ENCODE results near the gene KTN1.

The KTN1 gene

DNA sequence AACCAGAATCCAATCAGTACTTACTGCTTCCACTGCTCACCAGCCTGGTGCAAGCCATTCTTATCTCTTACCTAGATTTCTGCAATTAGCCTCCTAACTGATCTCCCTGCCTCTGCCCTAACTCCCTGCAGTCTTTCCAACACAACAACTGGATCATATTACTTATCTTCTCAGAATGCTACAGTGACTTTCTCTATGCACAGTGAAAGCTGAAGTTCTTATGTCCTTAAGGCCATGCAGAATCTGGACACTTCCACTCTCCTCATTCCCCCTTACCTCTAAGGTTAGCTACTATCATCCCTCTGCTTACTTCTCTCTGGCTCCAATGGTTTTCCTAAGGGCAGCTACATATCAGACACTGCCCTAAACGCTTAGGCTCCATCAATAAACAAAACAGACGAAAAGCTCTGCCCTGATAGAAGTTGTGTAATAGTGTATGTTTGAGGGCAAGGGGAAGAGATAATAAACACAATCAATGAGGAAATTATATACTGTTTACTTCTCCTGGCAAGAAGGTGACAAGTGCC is 4.0 kb downstream of the KTN1 start:
- FAIRE-seq, result no peak
- DNase-seq (ENCODE audit: insufficient read length, low spot score), result no peak
- TF ChIP-seq, protein P1, sequence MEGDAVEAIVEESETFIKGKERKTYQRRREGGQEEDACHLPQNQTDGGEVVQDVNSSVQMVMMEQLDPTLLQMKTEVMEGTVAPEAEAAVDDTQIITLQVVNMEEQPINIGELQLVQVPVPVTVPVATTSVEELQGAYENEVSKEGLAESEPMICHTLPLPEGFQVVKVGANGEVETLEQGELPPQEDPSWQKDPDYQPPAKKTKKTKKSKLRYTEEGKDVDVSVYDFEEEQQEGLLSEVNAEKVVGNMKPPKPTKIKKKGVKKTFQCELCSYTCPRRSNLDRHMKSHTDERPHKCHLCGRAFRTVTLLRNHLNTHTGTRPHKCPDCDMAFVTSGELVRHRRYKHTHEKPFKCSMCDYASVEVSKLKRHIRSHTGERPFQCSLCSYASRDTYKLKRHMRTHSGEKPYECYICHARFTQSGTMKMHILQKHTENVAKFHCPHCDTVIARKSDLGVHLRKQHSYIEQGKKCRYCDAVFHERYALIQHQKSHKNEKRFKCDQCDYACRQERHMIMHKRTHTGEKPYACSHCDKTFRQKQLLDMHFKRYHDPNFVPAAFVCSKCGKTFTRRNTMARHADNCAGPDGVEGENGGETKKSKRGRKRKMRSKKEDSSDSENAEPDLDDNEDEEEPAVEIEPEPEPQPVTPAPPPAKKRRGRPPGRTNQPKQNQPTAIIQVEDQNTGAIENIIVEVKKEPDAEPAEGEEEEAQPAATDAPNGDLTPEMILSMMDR (IDR thresholded peaks at IDR 0.05; ENCODE audit: insufficient read depth, missing control alignments), result no peak

DNA sequence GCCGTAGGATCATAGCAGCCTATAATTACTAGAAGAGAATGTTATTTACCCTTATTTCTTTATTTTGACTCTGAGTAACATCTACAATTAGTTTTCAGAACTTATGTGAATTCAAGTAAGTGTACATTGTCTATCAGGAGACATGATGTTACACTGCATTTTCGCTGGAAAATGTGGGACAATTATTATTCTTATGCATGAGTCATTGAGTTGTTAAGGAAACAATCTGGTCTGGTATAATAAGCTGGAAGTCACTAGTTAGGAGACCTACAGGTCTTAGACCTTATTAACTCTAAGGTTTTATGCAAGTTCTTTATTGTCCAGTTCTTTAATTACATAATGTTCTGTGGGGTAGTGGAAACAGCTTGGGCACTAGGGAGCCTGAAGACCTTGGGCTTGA is 5.8 kb downstream of the KTN1 start:
- no peak for DNase-seq (ENCODE audit: insufficient read length, low spot score)
- FAIRE-seq, result peak; percentile 6
- TF ChIP-seq, protein P1 (IDR thresholded peaks at IDR 0.05; ENCODE audit: insufficient read depth, missing control alignments), result no peak

DNA sequence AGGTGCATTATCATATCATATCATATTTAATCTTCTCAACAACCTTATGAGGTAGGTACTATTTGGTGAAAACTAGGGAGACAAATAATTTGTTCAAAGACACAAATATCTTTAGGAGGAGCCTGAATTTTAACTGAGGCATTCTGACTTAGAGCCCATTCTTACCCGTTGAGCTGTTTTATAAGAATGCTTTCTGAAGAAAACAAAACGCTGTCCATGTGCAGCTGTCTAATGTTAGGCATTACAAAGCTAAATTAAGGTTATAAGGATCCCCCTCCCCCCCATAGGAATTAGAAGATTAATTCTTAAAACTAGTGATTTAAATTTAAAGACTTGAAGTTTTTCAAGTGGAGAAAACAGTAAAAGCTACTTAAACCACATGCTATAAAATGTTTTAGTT is 6.4 kb downstream of the KTN1 start:
- FAIRE-seq (no peak), DNase-seq (ENCODE audit: insufficient read length, low spot score) (no peak)
- TF ChIP-seq, protein P1 (IDR thresholded peaks at IDR 0.05; ENCODE audit: insufficient read depth, missing control alignments), result no peak

DNA sequence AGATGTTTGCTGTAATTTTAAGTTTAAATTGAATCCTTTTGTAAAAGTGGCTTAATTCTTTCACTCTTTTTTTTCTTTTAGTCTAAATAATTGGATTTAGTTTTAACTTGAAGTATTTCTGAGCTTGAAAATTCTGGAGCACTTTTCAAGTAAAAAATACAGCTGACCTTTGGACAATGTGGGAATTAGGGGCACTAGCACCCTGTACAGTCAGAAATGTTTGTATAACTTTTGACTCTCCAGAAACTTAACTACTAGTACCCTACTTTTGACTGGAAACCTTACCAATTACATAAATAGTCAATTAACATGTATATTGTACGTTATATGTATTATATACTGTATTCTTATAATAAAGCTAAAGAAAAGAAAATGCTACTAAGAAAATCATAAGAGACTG is 7.8 kb downstream of the KTN1 start:
- TF ChIP-seq, protein P1 (IDR thresholded peaks at IDR 0.05; ENCODE audit: insufficient read depth, missing control alignments), result no peak
- DNase-seq (ENCODE audit: insufficient read length, low spot score) (no peak), FAIRE-seq (no peak)

DNA sequence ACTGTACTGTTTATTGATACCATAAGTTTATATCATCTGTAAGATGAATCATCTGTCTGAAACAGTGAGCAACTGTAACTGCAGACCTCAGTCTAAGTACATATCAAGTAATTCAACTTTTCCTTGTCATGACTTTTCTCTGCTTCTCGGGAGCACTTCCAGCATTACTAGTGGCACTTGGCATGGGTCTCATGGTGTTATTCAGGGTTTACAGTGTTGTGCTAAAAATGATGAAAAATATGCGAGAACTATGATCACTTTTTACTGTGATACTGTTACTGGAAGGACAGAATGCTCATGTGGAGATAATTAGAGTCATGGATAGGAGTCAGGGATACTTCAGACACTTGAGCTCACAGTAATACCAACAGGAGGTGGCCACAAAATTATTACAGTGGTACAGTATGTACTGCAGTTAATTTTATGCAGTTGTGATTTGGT is 8.3 kb downstream of the KTN1 start:
- DNase-seq (ENCODE audit: insufficient read length, low spot score) (no peak), FAIRE-seq (no peak)

DNA sequence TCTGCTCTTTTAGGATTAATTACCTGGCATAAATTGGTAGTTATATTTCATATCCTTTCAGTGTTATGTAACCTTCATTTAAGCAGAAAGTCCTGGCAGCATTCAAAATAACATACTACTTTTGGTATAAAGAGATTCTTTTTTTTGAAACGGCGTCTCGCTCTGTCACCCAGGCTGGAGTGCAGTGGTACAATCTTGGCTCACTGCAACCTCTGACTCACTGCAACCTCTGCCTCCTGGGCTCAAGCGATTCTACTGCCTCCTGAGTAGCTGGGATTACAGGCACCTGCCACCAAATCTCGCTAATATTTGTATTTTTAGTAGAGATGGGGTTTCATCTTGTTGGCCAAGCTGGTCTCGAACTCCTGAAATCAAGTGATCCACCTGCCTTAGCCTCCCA is 9.2 kb downstream of the KTN1 start:
- DNase-seq (ENCODE audit: insufficient read length, low spot score) (no peak), FAIRE-seq (no peak)
- TF ChIP-seq, protein P1 (IDR thresholded peaks at IDR 0.05; ENCODE audit: insufficient read depth, missing control alignments), result no peak

More for the DNA sequence above, 8.3 kb downstream of the KTN1 start:
- TF ChIP-seq, protein P1 (IDR thresholded peaks at IDR 0.05; ENCODE audit: insufficient read depth, missing control alignments), result no peak

DNA sequence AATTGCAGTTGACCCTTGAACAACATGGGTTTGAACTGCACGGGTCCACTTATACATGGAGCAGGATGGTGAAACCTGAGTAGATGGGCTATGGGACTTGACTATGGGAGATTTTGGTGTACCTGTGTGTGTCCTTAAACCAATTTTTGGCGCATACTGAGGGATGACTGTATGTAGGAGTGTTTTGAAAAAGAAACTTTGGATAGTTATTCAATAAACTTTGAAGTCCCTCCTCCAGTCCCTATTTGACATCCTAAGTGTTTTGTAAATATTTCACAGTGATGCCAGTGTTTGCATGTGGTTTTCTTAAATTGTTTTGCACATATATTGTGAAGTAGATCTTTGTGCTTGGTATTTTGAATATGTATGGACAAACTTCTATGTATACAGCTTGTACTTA is 12.4 kb downstream of the KTN1 start:
- FAIRE-seq (peak; percentile 60), DNase-seq (ENCODE audit: insufficient read length, low spot score) (no peak)
- TF ChIP-seq, protein P1 (IDR thresholded peaks at IDR 0.05; ENCODE audit: insufficient read depth, missing control alignments), result no peak

Data from D721Med (cell line).